Stimulated activated CD4-positive, alpha-beta T cell treated with anti-CD3 and anti-CD28 coated beads, Interleukin-4, amount 100 ng/mL, for 24 hours (primary cell): ENCODE data around the gene RASGEF1B.
"Not testable (repeated sequence)": the region's sequence is repeated elsewhere in the genome, so short reads cannot be mapped to it uniquely, and the experiment has no call there.

ENCODE experiments used
- DNase-seq: peaks from one replicate; pipeline ENCODE4 v3.0.0-alpha.2; 2020

Gene RASGEF1B

GRCh38 chr4:81428002-81428401, 43.7 kb downstream of the RASGEF1B start:
- no peak for DNase-seq

GRCh38 chr4:81427344-81427821, 44.3 kb downstream of the RASGEF1B start:
- DNase-seq, result no peak

GRCh38 chr4:81426770-81427289, 44.9 kb downstream of the RASGEF1B start:
- DNase-seq, result no peak

GRCh38 chr4:81424816-81425755, 46.6 kb downstream of the RASGEF1B start:
- DNase-seq, result no peak

GRCh38 chr4:81424336-81424735, 47.4 kb downstream of the RASGEF1B start:
- no peak for DNase-seq

GRCh38 chr4:81422595-81422994, 49.1 kb downstream of the RASGEF1B start:
- no peak for DNase-seq

GRCh38 chr4:81421346-81422218, 50.1 kb downstream of the RASGEF1B start:
- DNase-seq, result no peak

GRCh38 chr4:81418572-81418971, 53.1 kb downstream of the RASGEF1B start:
- no peak for DNase-seq

GRCh38 chr4:81412946-81413495, 58.7 kb downstream of the RASGEF1B start:
- DNase-seq, result no peak

GRCh38 chr4:81410680-81411079, 61.0 kb downstream of the RASGEF1B start:
- DNase-seq, result no peak

- no peak for DNase-seq
Measured at GRCh38 chr4:81409836-81410235, 61.9 kb downstream of the RASGEF1B start.

GRCh38 chr4:81408341-81408740, 63.4 kb downstream of the RASGEF1B start:
- DNase-seq, result no peak

- DNase-seq, result no peak
Measured at GRCh38 chr4:81407726-81408125, 64.0 kb downstream of the RASGEF1B start.

GRCh38 chr4:81406481-81406880, 65.2 kb downstream of the RASGEF1B start:
- DNase-seq, result not testable (repeated sequence)

- DNase-seq, result peak; percentile 65
Measured at GRCh38 chr4:81405900-81406401, 65.8 kb downstream of the RASGEF1B start.

- DNase-seq, result no peak
Measured at GRCh38 chr4:81404741-81405140, 67.0 kb downstream of the RASGEF1B start.

GRCh38 chr4:81404294-81404693, 67.4 kb downstream of the RASGEF1B start:
- DNase-seq, result no peak

GRCh38 chr4:81399306-81400086, 72.2 kb downstream of the RASGEF1B start:
- DNase-seq, result no peak

- no peak for DNase-seq
Measured at GRCh38 chr4:81398379-81398778, 73.3 kb downstream of the RASGEF1B start.

- no peak for DNase-seq
Measured at GRCh38 chr4:81397635-81398034, 74.1 kb downstream of the RASGEF1B start.

GRCh38 chr4:81395239-81395638, 76.5 kb downstream of the RASGEF1B start:
- no peak for DNase-seq

- DNase-seq, result no peak
Measured at GRCh38 chr4:81392164-81392563, 79.5 kb downstream of the RASGEF1B start.
